Mesenchymal stem cell (in vitro differentiated cells and primary cell): Measurements from ENCODE around the gene OXA1L.
"Not testable (repeated sequence)": the region's sequence is repeated elsewhere in the genome, so short reads cannot be mapped to it uniquely, and the experiment has no call there.

Experiments
- DNase-seq: peaks from one replicate; pipeline ENCODE4 v3.0.0-alpha.2; 2013
- H2AFZ ChIP-seq: one replicate; pipeline ENCODE4 v1.6.1; 2013; ENCODE audit warnings: low read depth, mild to moderate bottlenecking, control low read depth, inconsistent platforms, low read length, moderate library complexity
- H2AK5ac ChIP-seq: 2 replicates; pipeline ENCODE4 v1.6.1; 2013; ENCODE audit warnings: low read length, moderate library complexity, mild to moderate bottlenecking, inconsistent platforms; ENCODE audit not compliant: severe bottlenecking
- H2BK120ac ChIP-seq: one replicate; pipeline ENCODE4 v1.6.1; 2013; ENCODE audit warnings: low read depth, mild to moderate bottlenecking, inconsistent platforms, low read length, moderate library complexity
- H2BK12ac ChIP-seq, 2 experiments: one replicate each; pipeline ENCODE4 v1.6.1; 2013; ENCODE audit warnings: inconsistent platforms in 2 of 2, low read length in 2 of 2, mild to moderate bottlenecking in 2 of 2, moderate library complexity in 2 of 2, control low read depth in 1 of 2
- H2BK15ac ChIP-seq: one replicate; pipeline ENCODE4 v1.6.1; 2013; ENCODE audit warnings: mild to moderate bottlenecking, low read depth, inconsistent platforms; ENCODE audit not compliant: poor library complexity, severe bottlenecking
- H2BK5ac ChIP-seq: 2 replicates; pipeline ENCODE4 v1.6.1; 2013; ENCODE audit warnings: low read depth, mild to moderate bottlenecking, low read length, control low read depth, inconsistent platforms; ENCODE audit not compliant: poor library complexity, severe bottlenecking
- H3K14ac ChIP-seq, 2 experiments: one replicate each; pipeline ENCODE4 v1.6.1; 2013; ENCODE audit warnings: inconsistent platforms in 2 of 2, low read length in 2 of 2, control low read depth in 1 of 2, mild to moderate bottlenecking in 1 of 2, moderate library complexity in 1 of 2
- H3K18ac ChIP-seq, 2 experiments: one replicate each; pipeline ENCODE4 v1.6.1; 2013; ENCODE audit warnings: inconsistent platforms in 2 of 2, low read length in 2 of 2, control low read depth in 1 of 2, low read depth in 1 of 2, mild to moderate bottlenecking in 1 of 2
- H3K23ac ChIP-seq, 2 experiments: one replicate each; pipeline ENCODE4 v1.6.1; 2013; ENCODE audit warnings: inconsistent platforms in 2 of 2, low read length in 2 of 2, mild to moderate bottlenecking in 2 of 2, moderate library complexity in 2 of 2, control low read depth in 1 of 2
- H3K27ac ChIP-seq: 2 replicates; pipeline ENCODE4 v1.5.1; 2013; ENCODE audit warnings: mild to moderate bottlenecking, moderate library complexity, low read length, control low read depth, inconsistent platforms; ENCODE audit not compliant: poor library complexity, severe bottlenecking
- H3K27me3 ChIP-seq, 2 experiments: 2 replicates each; pipeline versions ENCODE4 v1.6.1 to v1.7.0; 2013; ENCODE audit warnings: low read length in 2 of 2, mild to moderate bottlenecking in 2 of 2, moderate library complexity in 2 of 2, control low read depth in 1 of 2, inconsistent platforms in 1 of 2; ENCODE audit not compliant: control insufficient read depth in 1 of 2, insufficient read depth in 1 of 2
- H3K36me3 ChIP-seq, 2 experiments: 2 replicates each; pipeline versions ENCODE4 v1.6.1 to v1.7.0; 2013; ENCODE audit warnings: low read length in 2 of 2, control low read depth in 1 of 2, inconsistent platforms in 1 of 2, low read depth in 1 of 2, mild to moderate bottlenecking in 1 of 2; ENCODE audit not compliant: insufficient read depth in 2 of 2, control insufficient read depth in 1 of 2
- H3K4ac ChIP-seq, 2 experiments: one replicate each; pipeline ENCODE4 v1.6.1; 2013; ENCODE audit warnings: inconsistent platforms in 2 of 2, low read length in 2 of 2, mild to moderate bottlenecking in 2 of 2, moderate library complexity in 2 of 2, control low read depth in 1 of 2, low read depth in 1 of 2
- H3K4me1 ChIP-seq: 2 replicates; pipeline ENCODE4 v1.6.1; 2013; ENCODE audit warnings: low read depth, low read length, control low read depth; ENCODE audit not compliant: control insufficient read depth, insufficient read depth
- H3K4me2 ChIP-seq: 2 replicates; pipeline ENCODE4 v1.6.1; 2013; ENCODE audit warnings: low read length, mild to moderate bottlenecking, inconsistent platforms; ENCODE audit not compliant: poor library complexity, severe bottlenecking
- H3K4me3 ChIP-seq, 2 experiments: 2 replicates each; pipeline versions ENCODE4 v1.5.1 to v1.7.0; 2013; ENCODE audit warnings: low read length in 2 of 2, mild to moderate bottlenecking in 2 of 2, control low read depth in 1 of 2, low read depth in 1 of 2; ENCODE audit not compliant: insufficient read depth in 1 of 2
- H3K79me1 ChIP-seq: replicated peaks from 2 replicates; pipeline ENCODE4 v1.6.1; 2013; ENCODE audit warnings: mild to moderate bottlenecking, control low read depth, low read length, inconsistent platforms; ENCODE audit not compliant: poor library complexity, severe bottlenecking
- H3K9ac ChIP-seq: 2 replicates; pipeline ENCODE4 v1.7.0; 2013; ENCODE audit warnings: mild to moderate bottlenecking, low read length, moderate library complexity
- H3K9me3 ChIP-seq: 2 replicates; pipeline ENCODE4 v1.7.0; 2013; ENCODE audit warnings: mild to moderate bottlenecking, low read length; ENCODE audit not compliant: control insufficient read depth
- H4K8ac ChIP-seq: one replicate; pipeline ENCODE4 v1.6.1; 2013; ENCODE audit warnings: inconsistent platforms, mild to moderate bottlenecking, low read length, moderate library complexity
- H4K91ac ChIP-seq: one replicate; pipeline ENCODE4 v1.6.1; 2013; ENCODE audit warnings: mild to moderate bottlenecking, low read length, inconsistent platforms
- WGBS: methylation state at CpG from one replicate; pipeline ENCODE4 v1.1.7; 2013; ENCODE audit warnings: mixed read lengths; 5-methylcytosine and 5-hydroxymethylcytosine counted together

OXA1L gene

GRCh38 chr14:22774011-22774706, 7.7 kb downstream of the OXA1L start:
- Histone ChIP-seq H2AFZ (no peak overlapping the region), H2BK120ac (no peak overlapping the region), H3K4me1 (no peaks in the 10 kb centered on the region), H3K9me3 (no peaks in the 10 kb centered on the region), H3K27me3 (no peaks in the 10 kb centered on the region), H2BK12ac (no peak overlapping the region), H2AK5ac (no peak overlapping the region), H3K4me2 (no peak overlapping the region), H3K18ac (no peak overlapping the region), H3K36me3 (peaks cover 35 to 67% of the 10 kb centered on the region in 2 experiments), H2BK15ac (no peak overlapping the region), H3K4me3 (no peak overlapping the region), H3K4ac (no peak overlapping the region), H3K9ac (no peak overlapping the region), H3K79me1 (peaks cover 19% of the 10 kb centered on the region), H2BK5ac (no peak overlapping the region), H3K27ac (no peak overlapping the region), H4K91ac (no peak overlapping the region), H3K14ac (no peak overlapping the region), H3K23ac (no peak overlapping the region), H4K8ac (no peak overlapping the region)
- no peak for DNase-seq
- 98% methylated on average over 9 of the region's 10 CpGs for WGBS

DNA sequence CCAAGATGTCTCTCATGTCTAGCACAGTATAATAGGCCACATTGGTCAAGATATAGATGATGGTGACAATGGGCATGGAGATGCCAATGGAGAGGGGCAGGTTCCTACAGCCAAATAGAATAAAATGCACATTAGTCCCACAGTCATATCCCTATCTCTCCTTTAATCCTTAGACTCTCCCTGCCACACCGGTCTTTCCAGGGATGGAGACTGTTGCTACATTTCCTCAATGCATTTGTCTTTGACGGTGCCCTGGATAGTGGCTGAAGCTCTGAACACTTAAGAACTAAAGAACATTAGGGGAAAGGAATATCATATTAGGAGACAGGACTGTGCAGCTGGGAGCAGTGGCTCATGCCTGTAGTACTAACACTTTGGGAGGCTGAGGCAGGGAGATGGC, 9.7 kb downstream of the OXA1L start:
- H3K27me3 ChIP-seq: no peaks in the 10 kb centered on the region
- WGBS: 95% methylated on average over 2 of the region's 2 CpGs

GRCh38 chr14:22776849-22777248, 10.4 kb downstream of the OXA1L start:
- not testable (repeated sequence) for H3K23ac ChIP-seq, H2AFZ ChIP-seq, H2BK12ac ChIP-seq, H2BK120ac ChIP-seq, H4K8ac ChIP-seq, H2BK5ac ChIP-seq, H3K4me3 ChIP-seq, H3K9ac ChIP-seq, H3K4ac ChIP-seq, DNase-seq, H3K18ac ChIP-seq, H3K9me3 ChIP-seq, H3K4me2 ChIP-seq, H3K27ac ChIP-seq, H2AK5ac ChIP-seq, H3K79me1 ChIP-seq, H3K27me3 ChIP-seq, H3K14ac ChIP-seq, H4K91ac ChIP-seq, H2BK15ac ChIP-seq
- Histone ChIP-seq H3K36me3 (peaks cover 15 to 40% of the 10 kb centered on the region in 2 experiments), H3K4me1 (peaks cover 14% of the 10 kb centered on the region)
- 85% methylated on average over 6 of the region's 8 CpGs for WGBS

More for the DNA sequence above, 9.7 kb downstream of the OXA1L start:
- H2BK15ac ChIP-seq: no peak overlapping the region
- H3K36me3 ChIP-seq: peaks cover 20 to 47% of the 10 kb centered on the region in 2 experiments
- no peak overlapping the region for H2BK12ac ChIP-seq
- no peak overlapping the region for H3K4me3 ChIP-seq
- no peak overlapping the region for H3K27ac ChIP-seq
- H2BK120ac ChIP-seq: no peak overlapping the region
- H2BK5ac ChIP-seq: no peak overlapping the region
- peaks cover 2% of the 10 kb centered on the region for H3K79me1 ChIP-seq
- H3K23ac ChIP-seq: no peak overlapping the region
- H3K4me2 ChIP-seq: no peak overlapping the region
- no peak overlapping the region for H3K14ac ChIP-seq
- no peak overlapping the region for H4K8ac ChIP-seq
- H3K4ac ChIP-seq: no peak overlapping the region
- H2AFZ ChIP-seq: no peak overlapping the region
- no peak overlapping the region for H4K91ac ChIP-seq
- peaks cover 10% of the 10 kb centered on the region for H3K4me1 ChIP-seq
- H3K18ac ChIP-seq: no peak overlapping the region
- no peak for DNase-seq
- H3K9me3 ChIP-seq: no peaks in the 10 kb centered on the region
- H2AK5ac ChIP-seq: no peak overlapping the region
- no peak overlapping the region for H3K9ac ChIP-seq

- no peak overlapping the region for H3K4ac ChIP-seq
- no peak overlapping the region for H4K8ac ChIP-seq
- H2BK120ac ChIP-seq: no peak overlapping the region
- H3K36me3 ChIP-seq: peaks cover 10 to 31% of the 10 kb centered on the region in 2 experiments
- no peak overlapping the region for H2BK5ac ChIP-seq
- H2BK12ac ChIP-seq: no peak overlapping the region
- H3K9me3 ChIP-seq: no peaks in the 10 kb centered on the region
- H4K91ac ChIP-seq: no peak overlapping the region
- H3K18ac ChIP-seq: no peak overlapping the region
- 100% methylated on average over 1 of the region's 2 CpGs for WGBS
- peaks cover 18% of the 10 kb centered on the region for H3K4me1 ChIP-seq
- no peak overlapping the region for H3K14ac ChIP-seq
- peaks cover 2% of the 10 kb centered on the region for H3K79me1 ChIP-seq
- no peak overlapping the region for H3K4me2 ChIP-seq
- H2BK15ac ChIP-seq: no peak overlapping the region
- no peak overlapping the region for H3K9ac ChIP-seq
- H3K4me3 ChIP-seq: no peak overlapping the region
- H2AK5ac ChIP-seq: no peak overlapping the region
- no peak overlapping the region for H3K27ac ChIP-seq
- no peak overlapping the region for H2AFZ ChIP-seq
- DNase-seq: no peak
- no peaks in the 10 kb centered on the region for H3K27me3 ChIP-seq
- H3K23ac ChIP-seq: no peak overlapping the region
These were observed 11.6 kb downstream of the OXA1L start for GRCh38 chr14:22778084-22778483.
